HG02763 (cell line): Measurements from ENCODE around the gene SYNPO2.
"Not testable (repeated sequence)": the region's sequence is repeated elsewhere in the genome, so short reads cannot be mapped to it uniquely, and the experiment has no call there.

Experiments used
- ATAC-seq: cut with Tn5 transposase; IDR thresholded peaks from one replicate; pipeline ENCODE4 v1.9.1; 2021; ENCODE audit warnings: mild to moderate bottlenecking, moderate library complexity; ENCODE audit not compliant: unreplicated experiment

The SYNPO2 gene

DNA sequence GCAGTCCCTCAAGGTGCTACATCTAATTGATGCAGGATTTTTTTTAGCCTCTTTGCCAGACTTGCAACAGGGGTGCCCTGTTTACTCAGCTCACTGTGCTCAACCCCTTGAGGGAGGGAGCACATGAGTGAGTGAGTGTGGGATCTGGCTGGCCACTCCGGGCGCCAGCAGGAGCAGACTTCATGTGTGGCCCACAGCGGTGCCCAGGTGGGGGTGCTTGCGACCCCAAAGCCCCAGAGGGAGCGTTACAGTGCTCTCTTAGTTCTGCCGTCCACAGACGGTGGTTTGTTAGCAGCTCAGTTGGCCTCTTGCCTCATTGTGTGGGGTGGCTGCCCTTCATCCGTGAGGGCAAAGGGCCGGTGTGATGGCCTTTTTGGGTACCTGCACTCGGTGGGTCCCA is 165.3 kb downstream of the SYNPO2 start:
- ATAC-seq: no peak

DNA sequence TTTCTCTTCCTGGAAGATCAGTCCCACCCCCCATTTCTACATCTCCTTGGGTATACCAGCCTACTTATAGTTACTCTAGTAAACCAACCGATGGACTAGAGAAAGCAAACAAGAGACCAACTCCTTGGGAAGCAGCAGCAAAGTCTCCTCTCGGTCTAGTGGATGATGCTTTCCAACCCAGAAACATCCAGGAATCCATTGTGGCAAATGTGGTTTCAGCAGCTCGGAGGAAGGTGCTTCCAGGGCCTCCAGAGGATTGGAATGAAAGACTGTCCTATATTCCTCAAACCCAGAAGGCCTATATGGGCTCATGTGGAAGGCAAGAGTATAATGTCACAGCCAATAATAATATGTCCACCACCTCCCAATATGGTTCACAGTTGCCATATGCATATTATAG is 168.8 kb downstream of the SYNPO2 start:
- ATAC-seq: no peak

DNA sequence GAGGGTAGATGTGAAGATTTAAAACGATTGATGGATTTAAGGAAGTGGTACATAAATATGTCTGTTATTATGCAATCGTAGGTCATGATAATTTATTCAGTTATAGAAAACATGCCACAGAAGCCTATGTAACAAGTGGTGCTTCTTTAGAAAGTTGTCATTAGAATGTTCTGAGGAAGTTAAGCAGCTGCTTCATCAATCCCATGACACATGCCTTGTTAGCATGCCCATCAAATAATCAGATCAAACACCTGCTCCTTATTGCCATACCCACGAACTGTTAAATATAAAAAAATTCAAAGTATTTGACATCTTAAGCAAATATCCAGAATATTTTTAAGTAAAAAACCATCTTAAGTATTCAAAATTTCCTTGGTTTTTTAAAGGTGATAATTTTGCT is 170.6 kb downstream of the SYNPO2 start:
- no peak for ATAC-seq

DNA sequence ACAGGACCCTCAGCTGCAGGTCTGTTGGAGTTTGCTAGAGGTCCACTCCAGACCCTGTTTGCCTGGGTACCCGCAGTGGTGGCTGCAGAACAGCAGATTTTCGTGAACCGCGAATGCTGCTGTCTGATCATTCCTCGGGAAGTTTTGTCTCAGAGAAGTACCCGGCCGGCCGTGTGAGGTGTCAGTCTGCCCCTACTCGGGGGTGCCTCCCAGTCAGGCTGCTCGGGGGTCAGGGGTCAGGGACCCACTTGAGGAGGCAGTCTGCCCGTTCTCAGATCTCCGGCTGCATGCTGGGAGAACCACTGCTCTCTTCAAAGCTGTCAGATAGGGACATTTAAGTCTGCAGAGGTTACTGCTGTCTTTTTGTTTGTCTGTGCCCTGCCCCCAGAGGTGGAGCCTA is 178.5 kb downstream of the SYNPO2 start:
- ATAC-seq: not testable (repeated sequence)

DNA sequence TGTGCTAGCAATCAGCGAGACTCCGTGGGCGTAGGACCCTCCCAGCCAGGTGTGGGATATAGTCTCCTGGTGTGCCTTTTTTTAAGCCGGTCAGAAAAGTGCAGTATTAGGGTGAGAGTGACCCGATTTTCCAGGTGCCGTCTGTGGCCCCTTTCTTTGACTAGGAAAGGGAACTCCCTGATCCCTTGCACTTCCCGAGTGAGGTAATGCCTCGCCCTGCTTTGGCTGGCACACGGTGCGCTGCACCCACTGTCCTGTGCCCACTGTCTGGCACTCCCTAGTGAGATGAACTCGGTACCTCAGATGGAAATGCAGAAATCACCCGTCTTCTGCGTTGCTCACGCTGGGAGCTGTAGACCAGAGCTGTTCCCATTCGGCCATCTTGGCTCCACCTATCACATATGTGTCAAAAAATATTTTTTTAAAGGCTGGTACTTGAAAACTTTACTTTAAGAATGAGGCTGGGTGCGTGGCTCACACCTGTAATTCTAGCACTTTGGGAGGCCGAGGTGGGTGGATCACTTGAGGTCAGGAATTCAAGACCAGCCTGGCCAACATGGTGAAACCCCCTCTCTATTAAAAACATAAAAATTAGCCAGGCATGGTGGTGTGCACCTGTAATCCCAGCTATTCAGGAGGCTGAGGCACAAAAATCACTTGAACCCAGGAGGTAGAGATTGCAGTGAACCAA is 179.2 kb downstream of the SYNPO2 start:
- ATAC-seq: not testable (repeated sequence)

DNA sequence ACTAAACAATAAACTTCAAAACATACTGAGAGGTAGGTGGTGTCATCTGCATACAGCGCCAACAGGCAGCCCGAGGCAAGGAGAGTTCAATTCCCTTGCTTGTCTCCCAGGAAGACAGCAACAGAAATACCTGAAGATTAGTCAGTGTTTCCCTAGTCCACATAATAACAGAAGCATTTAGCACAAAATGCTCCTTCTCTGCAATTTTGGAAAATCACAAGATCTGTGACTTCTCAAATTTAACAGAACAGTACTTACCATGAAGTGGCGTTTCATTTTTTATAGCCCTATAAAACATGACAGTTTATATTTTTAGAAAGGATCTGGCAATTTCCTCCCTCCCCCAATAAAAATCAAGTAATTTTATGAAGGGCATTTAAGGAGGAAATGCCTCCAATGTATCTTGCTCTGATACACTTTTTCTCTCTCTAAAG is 179.9 kb downstream of the SYNPO2 start:
- ATAC-seq: no peak

DNA sequence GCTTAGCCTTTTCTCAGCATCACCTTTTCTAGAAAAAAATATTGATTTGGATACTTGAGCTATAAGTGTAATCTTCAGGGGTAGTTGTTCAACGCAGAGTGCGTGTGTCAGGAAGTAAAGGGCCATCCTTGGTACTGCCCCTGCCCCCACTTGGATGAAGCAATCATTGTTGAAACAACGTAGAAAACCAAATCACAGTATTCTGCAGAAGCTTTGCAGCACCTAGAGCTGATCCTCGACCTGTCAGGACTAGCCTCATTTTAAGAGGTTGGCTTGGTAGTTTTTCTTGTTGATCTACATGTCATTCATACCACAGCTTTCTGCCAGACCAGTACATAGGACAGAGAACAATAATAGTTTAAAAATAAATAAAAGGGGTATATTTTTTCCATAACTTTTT is 181.6 kb downstream of the SYNPO2 start:
- ATAC-seq: no peak

DNA sequence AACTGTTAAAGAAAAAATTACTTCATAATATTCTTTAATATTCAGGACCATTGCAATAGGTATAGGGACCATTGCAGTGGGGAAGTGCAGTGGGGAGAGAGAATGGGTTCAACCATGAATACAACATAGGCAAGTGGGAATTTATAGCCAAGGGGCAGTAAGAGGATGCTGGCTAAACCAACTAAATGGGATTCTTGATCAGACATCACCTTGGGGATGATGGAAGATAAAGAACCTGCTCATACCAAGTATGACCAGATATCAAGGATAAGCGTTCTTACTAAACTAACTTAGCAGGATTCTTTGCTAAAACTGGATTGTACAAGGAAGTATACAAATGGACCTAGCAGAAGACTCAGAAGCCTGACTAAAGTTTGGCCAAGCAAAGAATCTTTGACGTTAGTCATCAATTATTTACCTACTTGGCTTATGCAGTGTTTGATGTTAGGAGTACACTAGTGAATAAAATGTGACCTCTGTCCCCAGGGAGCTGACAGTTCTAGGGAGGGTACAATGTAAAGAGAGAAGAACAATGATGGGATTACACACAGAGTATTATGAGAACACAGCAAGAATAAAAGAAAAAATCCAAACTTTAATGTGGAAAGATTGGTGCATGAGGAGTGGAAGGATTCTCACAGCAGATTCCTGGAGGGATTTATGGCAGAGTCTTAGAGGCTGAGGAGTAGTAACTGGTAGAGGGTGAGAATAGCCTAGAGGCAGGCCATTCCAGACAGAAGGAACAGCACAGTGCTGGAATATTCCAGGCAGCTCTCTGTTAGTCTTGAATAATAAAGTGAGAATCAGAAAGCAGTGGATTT is 192.3 kb downstream of the SYNPO2 start:
- no peak for ATAC-seq

DNA sequence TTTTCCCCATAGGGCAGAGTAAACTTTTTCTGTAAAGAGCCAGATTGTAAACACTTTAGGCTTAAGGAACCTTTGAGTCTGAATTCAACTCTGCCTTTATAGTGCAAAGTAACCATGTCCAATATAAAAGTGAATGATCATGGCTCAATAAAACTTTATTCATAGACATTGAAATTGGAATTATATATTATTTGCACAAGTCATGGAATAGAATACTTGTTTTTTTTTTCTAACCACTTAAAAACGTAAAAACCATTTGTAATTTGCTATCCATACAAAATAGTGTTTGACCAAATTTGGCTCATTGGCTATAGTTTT is 192.8 kb downstream of the SYNPO2 start:
- no peak for ATAC-seq

DNA sequence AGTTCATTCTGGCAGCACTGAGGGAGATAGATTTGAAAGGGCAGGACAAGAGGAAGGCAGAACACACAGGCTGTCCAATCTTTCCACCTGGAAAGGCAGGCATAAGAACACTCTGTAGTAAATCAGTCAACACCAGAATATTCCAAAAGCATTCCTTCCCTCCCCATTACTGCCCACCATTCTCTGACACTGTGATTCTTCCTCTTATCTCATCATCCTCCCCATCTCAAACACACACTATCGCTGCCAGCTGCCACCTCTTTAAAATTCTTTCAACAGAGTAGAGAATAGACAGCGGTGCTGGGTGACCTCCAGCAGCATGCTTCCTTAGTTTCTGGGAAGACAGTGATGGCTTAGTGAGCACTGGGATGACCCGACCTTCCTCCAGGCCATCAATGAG is 193.3 kb downstream of the SYNPO2 start:
- ATAC-seq: no peak

DNA sequence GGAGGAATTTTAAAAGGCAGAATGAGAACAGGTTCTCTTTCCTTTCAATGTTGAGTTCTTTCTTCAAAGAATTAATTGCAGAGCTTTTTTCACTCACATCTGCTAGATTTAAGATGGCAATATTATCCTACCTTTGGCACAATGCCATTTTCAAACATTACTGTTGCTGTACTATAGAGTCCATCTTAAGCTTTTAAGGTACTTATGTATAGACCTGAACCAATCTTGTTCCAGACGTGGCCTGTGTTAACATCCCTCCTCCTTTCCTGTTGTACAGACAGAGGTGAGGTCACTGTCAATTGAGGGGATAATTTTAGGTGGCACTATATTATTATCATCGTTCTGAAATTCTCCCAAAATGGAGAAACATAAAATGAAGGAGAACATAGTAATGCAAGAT is 194.0 kb downstream of the SYNPO2 start:
- no peak for ATAC-seq

DNA sequence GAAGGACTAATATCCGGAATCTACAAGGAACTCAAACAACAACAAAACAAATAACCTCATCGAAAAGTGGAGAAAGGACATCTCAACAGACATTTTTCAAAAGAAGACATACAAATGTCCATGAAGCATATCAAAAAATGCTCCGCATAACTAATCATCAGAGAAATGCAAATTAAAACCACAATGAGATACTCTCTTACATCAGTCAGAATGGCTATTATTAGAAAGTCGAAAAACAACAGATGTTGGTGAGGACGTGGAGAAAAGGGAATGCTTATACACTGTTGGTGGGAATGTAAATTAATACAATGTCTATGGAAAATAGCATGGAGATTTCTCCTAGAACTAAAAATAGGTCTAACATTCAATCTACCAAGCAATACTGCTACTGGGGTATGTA is 195.9 kb downstream of the SYNPO2 start:
- ATAC-seq: no peak

DNA sequence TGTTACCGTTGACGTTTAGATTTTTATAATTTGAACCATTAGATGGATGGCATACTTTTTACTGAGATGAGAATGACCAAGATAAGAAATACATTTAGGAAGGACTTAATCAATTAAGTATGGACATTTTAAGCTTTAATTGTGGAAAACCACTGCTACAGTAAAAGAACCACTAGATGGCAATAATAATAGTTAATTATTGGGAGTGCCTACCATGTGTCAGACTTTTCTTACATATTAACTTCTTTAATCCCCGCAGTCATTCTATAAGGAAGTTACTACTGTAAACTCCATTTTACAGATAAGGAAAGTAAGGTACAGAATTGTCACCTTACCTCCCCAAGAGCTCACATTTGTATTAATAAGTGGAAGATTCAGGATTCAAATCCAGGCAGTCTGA is 198.5 kb downstream of the SYNPO2 start:
- no peak for ATAC-seq

DNA sequence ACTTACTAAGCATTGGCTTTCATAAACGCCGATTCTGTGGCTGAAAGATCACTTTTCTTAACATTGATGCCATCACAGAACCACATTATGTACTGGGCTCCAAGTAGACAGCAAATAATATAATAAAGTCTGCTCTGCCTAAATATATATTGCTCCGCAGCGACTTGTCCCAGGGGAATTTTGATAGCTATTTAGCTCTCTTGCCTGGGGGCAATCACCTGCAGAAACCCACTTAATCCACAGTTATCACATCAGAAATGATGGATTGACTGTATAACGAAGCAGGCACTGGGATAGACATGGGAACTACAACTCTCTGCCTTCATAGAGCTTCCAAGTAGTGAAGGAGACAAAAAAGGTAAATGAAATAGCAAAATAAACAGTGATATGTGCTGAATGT is 199.0 kb downstream of the SYNPO2 start:
- no peak for ATAC-seq

DNA sequence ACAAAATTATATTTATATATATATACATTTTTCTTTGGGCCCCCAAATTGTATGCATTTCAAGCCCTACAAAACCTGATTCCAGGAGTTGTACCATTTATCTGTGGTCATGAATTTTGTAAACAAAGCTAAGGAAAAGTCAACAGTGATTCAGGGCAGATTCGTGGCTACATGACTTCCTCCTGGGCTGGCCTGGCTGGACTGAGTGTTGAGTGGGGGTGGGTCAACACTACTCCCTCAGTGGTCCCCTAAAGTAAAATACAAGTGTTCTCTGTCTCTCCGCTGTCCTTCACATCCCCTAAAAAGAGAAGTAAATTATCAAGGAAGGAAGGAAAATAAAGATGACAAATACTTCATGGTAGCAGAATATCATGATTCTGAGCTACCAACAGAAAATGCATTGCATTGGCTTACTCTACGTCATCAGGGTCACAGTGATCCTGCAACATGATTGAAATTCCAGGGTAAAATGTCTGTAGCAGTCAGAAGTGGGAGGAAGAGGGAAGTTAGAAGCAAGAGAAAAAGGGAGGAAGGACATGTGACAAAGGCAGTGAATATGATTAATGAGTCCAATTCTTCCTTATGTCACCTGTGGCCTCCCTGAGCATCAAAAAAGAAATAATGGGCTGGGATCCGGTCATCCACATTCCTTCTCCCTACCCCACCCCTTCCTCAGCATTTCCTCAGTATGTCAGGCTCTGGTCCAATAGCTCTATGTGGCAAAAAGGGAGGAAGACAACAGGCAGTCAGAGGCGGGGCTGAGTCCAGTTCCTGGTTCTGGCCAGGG is 204.6 kb downstream of the SYNPO2 start:
- no peak for ATAC-seq

DNA sequence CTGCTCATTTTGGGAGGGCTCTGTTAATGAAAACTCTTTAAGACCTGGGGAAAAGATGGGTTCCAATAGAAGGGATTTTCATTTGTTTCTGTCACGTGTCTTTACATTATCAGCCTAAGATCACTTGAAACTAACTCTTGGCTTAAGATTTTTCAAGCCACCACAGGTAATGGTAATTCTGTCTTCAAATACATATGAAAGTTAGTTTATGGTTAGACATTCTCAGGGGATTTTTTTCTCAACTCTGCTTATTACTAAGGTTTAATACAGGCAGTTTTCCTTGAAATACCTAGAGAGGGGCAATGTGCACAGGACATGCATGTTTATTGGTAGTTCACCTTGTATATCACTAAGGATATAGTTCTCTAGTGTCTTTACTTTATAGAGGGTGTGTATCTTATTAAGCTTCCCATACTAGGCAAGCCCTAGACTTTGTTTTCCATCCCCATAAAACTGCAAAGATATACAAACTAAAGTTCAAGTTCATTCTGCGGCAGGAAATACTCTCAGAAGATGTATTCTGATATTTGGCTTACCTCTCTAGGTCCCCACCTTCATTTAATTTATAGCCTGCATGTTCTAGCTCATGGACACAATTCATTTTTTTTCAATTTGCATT is 208.7 kb downstream of the SYNPO2 start:
- no peak for ATAC-seq

DNA sequence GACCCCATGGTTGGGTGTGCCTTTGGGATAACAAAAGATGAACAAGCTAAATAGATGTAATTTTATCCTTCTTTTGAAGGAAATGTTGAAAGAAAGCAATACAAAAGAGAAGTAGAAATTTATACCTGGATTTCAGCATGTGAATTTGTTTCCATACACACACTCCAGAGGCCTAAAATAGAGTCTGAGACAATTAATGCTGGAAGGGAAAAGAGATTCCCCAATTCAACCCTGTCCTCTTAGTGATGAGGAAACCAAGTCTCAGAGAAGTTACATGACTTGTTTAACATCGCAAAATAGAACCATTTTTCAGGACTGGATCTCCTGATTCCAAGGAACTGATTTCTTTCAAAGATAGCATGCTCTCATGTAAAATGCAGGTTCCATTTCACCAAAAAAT is 209.7 kb downstream of the SYNPO2 start:
- no peak for ATAC-seq

DNA sequence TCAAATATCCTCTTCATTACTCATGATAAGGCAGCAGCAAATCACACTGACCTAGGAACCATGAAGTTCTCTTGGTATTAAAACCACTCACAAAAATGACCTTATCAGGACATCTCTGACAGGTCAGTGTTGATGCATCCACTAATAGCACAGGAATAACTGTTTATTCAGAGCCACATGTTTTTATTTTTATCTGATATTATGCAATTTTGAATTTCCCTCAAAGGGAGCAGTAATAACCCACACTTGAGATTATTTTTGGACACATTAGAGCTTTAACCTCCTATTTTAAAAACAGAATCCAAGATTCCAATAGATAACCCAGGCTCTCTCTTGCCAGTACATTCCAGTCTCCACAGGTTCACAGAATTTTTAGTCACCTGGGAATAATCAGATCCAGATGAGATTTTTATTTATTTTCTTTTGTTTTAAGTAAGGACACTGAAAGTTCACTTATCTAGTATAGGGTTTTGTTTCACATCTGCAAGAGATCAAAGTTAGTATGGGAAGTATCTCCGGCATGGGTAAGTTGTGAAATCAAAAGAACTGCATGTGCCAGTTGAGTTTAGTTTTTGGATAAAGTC is 210.7 kb downstream of the SYNPO2 start:
- no peak for ATAC-seq

DNA sequence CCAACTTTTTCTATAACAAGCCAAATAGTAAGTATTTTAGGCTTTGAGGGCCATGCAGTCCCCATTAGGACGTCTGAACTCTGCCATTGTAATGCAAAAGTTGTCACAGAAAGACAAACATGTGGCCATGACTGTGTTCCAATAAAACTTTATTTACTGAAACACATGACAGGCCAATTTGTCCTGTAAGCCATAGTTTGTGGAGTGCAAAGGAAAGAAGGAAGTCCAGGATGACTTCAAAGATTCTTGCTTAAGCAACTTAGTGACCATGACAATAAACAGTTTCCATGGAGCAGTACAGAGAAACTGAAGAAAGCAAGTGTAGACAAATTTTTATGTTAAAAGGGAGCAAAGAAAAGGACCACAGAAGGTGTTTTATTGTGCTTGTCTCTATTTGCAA is 212.0 kb downstream of the SYNPO2 start:
- ATAC-seq: no peak

DNA sequence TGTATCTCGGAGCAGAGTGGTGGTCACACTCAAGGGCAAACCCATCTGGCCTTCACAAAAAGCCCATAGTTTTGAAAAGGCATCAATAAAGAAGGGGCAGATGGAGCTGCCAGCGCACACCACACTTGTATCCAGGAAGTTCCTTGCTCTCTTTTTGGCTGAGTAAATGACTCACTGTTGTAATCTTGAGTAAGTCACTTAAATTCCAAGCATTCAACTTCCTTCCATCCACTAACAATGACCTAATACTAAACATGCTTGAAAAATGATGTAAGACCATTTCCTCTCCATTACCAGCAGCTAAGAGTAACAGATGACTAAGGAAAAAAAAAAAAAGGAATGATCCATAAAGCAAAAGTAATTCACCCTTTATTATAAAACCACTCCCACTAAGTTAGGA is 214.6 kb downstream of the SYNPO2 start:
- no peak for ATAC-seq

DNA sequence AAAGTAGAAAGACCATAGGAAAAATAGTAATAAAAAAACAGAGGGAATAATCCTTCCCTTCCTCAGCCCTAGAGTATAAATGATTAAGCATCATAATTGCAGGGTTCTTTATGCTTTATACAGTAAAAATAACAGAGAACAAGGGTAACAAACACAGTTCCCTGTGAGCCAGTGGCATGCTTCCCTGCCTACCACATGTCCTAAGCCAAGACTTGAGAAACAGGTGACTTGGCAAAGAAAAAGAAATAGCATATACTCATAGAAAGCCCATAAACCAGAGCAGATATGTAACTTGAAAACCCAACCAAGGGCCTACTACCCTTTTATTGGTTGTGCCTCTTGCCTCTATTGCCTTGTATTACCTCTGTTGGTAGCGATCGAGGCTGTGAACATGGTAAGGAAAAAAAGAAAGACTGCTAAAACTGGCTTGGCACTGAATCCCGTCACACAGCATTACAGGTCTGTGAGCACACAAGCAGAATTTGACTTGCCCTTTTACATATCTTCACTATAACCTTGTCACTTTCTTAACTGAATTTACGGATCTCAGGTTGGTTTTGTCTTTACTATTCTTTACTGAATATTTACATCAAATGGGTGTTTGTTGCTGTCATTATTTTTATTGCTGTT is 216.1 kb downstream of the SYNPO2 start:
- ATAC-seq: no peak
